Measurements from ENCODE around the gene TP53.

GRCh38 chr17:7721612-7722011 lies 34.3 kb upstream of the TP53 start:
- TF ChIP-seq CTCF (conservative IDR thresholded peaks at IDR 0.05; ENCODE audit: low read depth, low read length) (no peak), CHD1 (IDR thresholded peaks at IDR 0.05; ENCODE audit: low read depth, low read length) (no peak), POLR2A (IDR thresholded peaks at IDR 0.05; ENCODE audit: low read depth, low read length) (no peak), SMC3 (IDR thresholded peaks at IDR 0.05; ENCODE audit: low read depth, low read length) (no peak), RAD21 (IDR thresholded peaks at IDR 0.05; ENCODE audit: low read length) (no peak), ELK1 (IDR thresholded peaks at IDR 0.05; ENCODE audit: borderline replicate concordance, low read depth, low read length) (no peak), BHLHE40 (IDR thresholded peaks at IDR 0.05; ENCODE audit: low read depth, low read length) (no peak), RFX5 (IDR thresholded peaks at IDR 0.05; ENCODE audit: low read depth, low read length) (no peak), MAZ (IDR thresholded peaks at IDR 0.05; ENCODE audit: borderline replicate concordance, low read depth, low read length) (no peak), MAFK (IDR thresholded peaks at IDR 0.05; ENCODE audit: low read depth, low read length) (no peak), CEBPB (IDR thresholded peaks at IDR 0.05; ENCODE audit: low read depth, low read length) (no peak), RCOR1 (IDR thresholded peaks at IDR 0.05; ENCODE audit: insufficient replicate concordance, low read length) (no peak)
- TF ChIP-seq, protein P1, sequence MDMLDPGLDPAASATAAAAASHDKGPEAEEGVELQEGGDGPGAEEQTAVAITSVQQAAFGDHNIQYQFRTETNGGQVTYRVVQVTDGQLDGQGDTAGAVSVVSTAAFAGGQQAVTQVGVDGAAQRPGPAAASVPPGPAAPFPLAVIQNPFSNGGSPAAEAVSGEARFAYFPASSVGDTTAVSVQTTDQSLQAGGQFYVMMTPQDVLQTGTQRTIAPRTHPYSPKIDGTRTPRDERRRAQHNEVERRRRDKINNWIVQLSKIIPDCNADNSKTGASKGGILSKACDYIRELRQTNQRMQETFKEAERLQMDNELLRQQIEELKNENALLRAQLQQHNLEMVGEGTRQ (IDR thresholded peaks at IDR 0.05; ENCODE audit: low read depth, low read length) = no peak
